WERI-Rb-1 (cell line): ENCODE data around the gene CCDC88B.
"Not testable (repeated sequence)": the region's sequence is repeated elsewhere in the genome, so short reads cannot be mapped to it uniquely, and the experiment has no call there.

Experiments used
- DNase-seq: peaks from one replicate; pipeline ENCODE4 v3.0.0-alpha.2; 2020
- H3K27ac ChIP-seq: fragments of 250-450 bp; sonication (Bioruptor Pico); 2 replicates; pipeline ENCODE4 v1.5.1; 2020; ENCODE audit warnings: mild to moderate bottlenecking, moderate library complexity
- H3K27me3 ChIP-seq: fragments of 250-450 bp; sonication (Bioruptor Pico); 2 replicates; pipeline ENCODE4 v1.5.1; 2021; ENCODE audit warnings: mild to moderate bottlenecking, low read depth, moderate library complexity; ENCODE audit not compliant: insufficient read depth, severe bottlenecking
- H3K36me3 ChIP-seq: fragments of 250-450 bp; sonication (Bioruptor Pico); 2 replicates; pipeline ENCODE4 v1.5.1; 2020; ENCODE audit warnings: mild to moderate bottlenecking, moderate library complexity
- H3K4me3 ChIP-seq: 2 replicates; pipeline ENCODE4 v1.5.1; 2011; ENCODE audit warnings: low read depth, mild to moderate bottlenecking, control low read depth, low read length
- H3K9me3 ChIP-seq: fragments of 250-450 bp; sonication (Bioruptor Pico); 2 replicates; pipeline ENCODE4 v1.5.1; 2021; ENCODE audit warnings: mild to moderate bottlenecking, moderate library complexity; ENCODE audit not compliant: severe bottlenecking
- CTCF ChIP-seq: IDR thresholded peaks from 2 replicates; pipeline ENCODE4 v1.5.1; 2011; ENCODE audit warnings: low read depth, mild to moderate bottlenecking, control low read depth, inconsistent platforms, low read length

CCDC88B gene

DNA sequence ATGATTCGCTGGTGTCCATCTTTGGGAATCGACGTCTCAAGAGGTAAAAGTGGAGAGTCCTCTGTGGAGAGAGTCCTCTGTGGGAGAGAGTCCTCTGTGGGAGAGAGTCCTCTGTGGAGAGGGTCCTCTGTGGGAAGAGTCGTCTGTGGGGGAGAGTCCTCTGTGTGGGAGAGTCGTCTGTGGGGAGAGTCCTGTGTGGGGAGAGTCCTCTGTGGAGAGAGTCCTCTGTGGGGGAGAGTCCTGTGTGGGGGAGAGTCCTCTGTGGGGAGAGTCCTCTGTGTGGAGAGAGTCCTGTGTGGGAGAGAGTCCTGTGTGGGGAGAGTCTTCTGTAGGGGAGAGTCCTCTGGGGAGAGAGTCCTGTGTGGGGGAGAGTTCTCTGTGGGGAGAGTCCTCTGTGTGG is 19.0 kb upstream of the CCDC88B start:
- H3K36me3 ChIP-seq: no peaks in the 10 kb centered on the region
- H3K4me3 ChIP-seq: no peak overlapping the region
- no peaks in the 10 kb centered on the region for H3K9me3 ChIP-seq
- H3K27ac ChIP-seq: no peak overlapping the region
- no peaks in the 10 kb centered on the region for H3K27me3 ChIP-seq
- no peak for DNase-seq
- TF ChIP-seq CTCF: no peak

DNA sequence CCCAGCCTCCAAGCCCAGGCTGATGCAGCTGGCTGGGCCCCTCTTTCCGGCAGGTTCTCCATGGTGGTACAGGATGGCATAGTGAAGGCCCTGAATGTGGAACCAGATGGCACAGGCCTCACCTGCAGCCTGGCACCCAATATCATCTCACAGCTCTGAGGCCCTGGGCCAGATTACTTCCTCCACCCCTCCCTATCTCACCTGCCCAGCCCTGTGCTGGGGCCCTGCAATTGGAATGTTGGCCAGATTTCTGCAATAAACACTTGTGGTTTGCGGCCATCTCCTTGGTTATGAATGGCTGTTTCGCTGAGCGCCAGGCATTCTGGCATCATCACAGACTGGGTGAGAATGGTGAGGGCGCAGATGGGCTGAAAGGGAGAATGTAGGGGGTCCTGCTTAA is 18.5 kb upstream of the CCDC88B start:
- Histone ChIP-seq H3K27ac (no peak overlapping the region), H3K27me3 (no peaks in the 10 kb centered on the region), H3K4me3 (no peak overlapping the region), H3K36me3 (no peaks in the 10 kb centered on the region), H3K9me3 (no peaks in the 10 kb centered on the region)
- TF ChIP-seq CTCF: no peak
- DNase-seq: no peak

- no peak for DNase-seq
- H3K4me3 ChIP-seq: no peak overlapping the region
- H3K9me3 ChIP-seq: no peaks in the 10 kb centered on the region
- no peak overlapping the region for H3K27ac ChIP-seq
- TF ChIP-seq CTCF: no peak
- H3K27me3 ChIP-seq: no peaks in the 10 kb centered on the region
- H3K36me3 ChIP-seq: no peaks in the 10 kb centered on the region
Observed at GRCh38 chr11:64322925-64323260, 17.1 kb upstream of the CCDC88B start.

DNA sequence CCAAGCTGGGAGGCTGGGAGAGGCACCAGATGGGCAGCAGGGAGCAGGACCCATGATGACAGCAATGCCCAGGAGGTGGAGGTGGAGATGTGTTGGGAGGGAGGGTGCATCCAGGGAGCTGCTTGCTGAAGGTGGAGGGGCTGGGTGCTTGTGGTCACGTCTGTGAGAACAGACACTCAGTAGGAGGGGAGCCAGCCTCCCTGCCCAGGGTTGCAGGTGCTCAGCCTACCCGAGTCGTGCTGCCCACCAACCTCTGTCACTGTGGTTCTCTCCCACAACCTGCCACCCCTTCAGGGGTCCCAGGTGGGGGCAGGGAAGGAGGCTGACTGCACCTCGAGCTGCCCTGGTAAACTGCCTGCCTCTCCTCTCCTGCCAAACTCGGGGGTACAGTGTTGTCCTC is 16.6 kb upstream of the CCDC88B start:
- TF ChIP-seq CTCF: no peak
- Histone ChIP-seq H3K36me3 (no peaks in the 10 kb centered on the region), H3K4me3 (no peak overlapping the region), H3K27me3 (no peaks in the 10 kb centered on the region), H3K9me3 (no peaks in the 10 kb centered on the region), H3K27ac (peak overlapping the region; percentile 36)
- DNase-seq: no peak

- peak overlapping the region; percentile 36 for H3K27ac ChIP-seq
- not testable (repeated sequence) for DNase-seq, H3K36me3 ChIP-seq, H3K4me3 ChIP-seq, H3K27me3 ChIP-seq, H3K9me3 ChIP-seq
Observed at GRCh38 chr11:64323984-64324383, 16.0 kb upstream of the CCDC88B start.

DNA sequence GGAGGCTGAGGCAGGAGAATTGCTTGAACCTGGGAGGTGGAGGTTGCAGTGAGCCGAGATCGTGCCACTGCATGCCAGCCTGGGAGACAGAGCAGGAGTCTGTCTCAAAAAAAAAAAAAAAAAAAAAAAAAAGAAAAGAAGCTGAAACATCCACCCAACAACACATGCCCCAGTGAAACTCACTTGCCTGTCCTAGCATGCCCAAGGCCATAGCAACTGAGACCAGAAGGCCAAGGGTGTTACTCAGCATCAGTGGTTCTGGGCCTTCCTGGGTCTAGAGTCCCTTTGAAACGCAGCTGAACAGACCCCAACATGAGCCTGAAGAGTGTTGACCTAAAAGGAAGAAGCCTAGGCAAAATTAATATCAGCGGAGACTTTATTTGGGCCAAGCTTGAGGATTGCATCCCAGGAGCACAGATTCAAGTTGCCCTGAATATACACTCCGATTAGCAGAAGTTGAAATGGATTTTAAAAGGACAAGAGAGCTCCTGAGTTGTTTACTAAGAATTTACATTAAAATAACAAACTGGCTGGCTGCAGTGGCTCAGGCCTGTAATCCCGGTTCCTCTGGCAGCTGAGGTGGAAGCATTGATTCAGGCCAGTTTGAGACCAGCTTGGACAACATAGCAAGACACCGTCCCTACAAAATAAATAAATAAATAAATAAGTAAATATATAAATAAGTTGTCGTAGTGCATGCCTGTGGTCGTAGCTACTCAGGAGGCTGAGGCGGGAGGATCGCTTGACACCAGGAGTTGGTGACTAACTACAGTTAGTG is 15.1 kb upstream of the CCDC88B start:
- TF ChIP-seq CTCF: no peak
- Histone ChIP-seq H3K4me3 (no peak overlapping the region), H3K36me3 (no peaks in the 10 kb centered on the region), H3K27ac (no peak overlapping the region), H3K27me3 (no peaks in the 10 kb centered on the region), H3K9me3 (no peaks in the 10 kb centered on the region)
- DNase-seq: no peak
